H1 (cell line): ENCODE measurements around the gene PIP4K2C. TPM values are rescaled to one million over a fixed set of nuclear protein-coding genes. Genes with fewer than 3 reads are reported as not detected.

ENCODE experiments used
- CTCF ChIA-PET: fragments of 300-600 bp; sonication (Branson Sonifier 250); formaldehyde crosslinking; loops from one replicate; lab custom pipeline; 2021; ENCODE audit not compliant: partially characterized antibody; lab: Charles Lee
- POLR2A ChIA-PET: fragments of 300-600 bp; sonication (Branson Sonifier 250); formaldehyde crosslinking; loops from one replicate; lab custom pipeline; 2021; ENCODE audit warnings: inconsistent platforms; ENCODE audit not compliant: partially characterized antibody; lab: Charles Lee
- DNase-seq, 2 experiments: peaks; one replicate each; pipeline versions ENCODE4 v3.0.0 to v3.0.0-alpha.2; 2010 to 2022; ENCODE audit warnings: low spot score in 2 of 2, low read depth in 1 of 2, mixed read lengths in 1 of 2
- FAIRE-seq: peaks from 2 replicates; lab custom pipeline; 2011; peaks lifted over from hg19 to GRCh38; lab: Jason Lieb, UNC
- H2AFZ ChIP-seq: 2 replicates; pipeline ENCODE4 v1.8.1; 2012; ENCODE audit warnings: low read length, inconsistent platforms
- H2AK5ac ChIP-seq: 2 replicates; pipeline ENCODE4 v1.6.1; 2013; ENCODE audit warnings: low read depth, low read length
- H2BK120ac ChIP-seq: replicated peaks from 2 replicates; pipeline ENCODE3; 2013; ENCODE audit warnings: low read depth, low read length, inconsistent platforms
- H2BK12ac ChIP-seq: 2 replicates; pipeline ENCODE4 v1.6.1; 2013; ENCODE audit warnings: low read depth, low read length
- H2BK15ac ChIP-seq: 2 replicates; pipeline ENCODE4 v1.6.1; 2013; ENCODE audit warnings: low read length
- H2BK20ac ChIP-seq: 2 replicates; pipeline ENCODE4 v1.6.1; 2013; ENCODE audit warnings: low read length
- H2BK5ac ChIP-seq: 2 replicates; pipeline ENCODE4 v1.6.1; 2013; ENCODE audit warnings: low read depth, low read length
- H3K14ac ChIP-seq: 2 replicates; pipeline ENCODE4 v1.6.1; 2013; ENCODE audit warnings: inconsistent platforms; ENCODE audit not compliant: insufficient read length
- H3K18ac ChIP-seq: 2 replicates; pipeline ENCODE4 v1.6.1; 2013; ENCODE audit warnings: low read length; ENCODE audit errors: extremely low read depth
- H3K23ac ChIP-seq: 2 replicates; pipeline ENCODE4 v1.6.1; 2013; ENCODE audit warnings: inconsistent platforms; ENCODE audit not compliant: insufficient read length
- H3K23me2 ChIP-seq: 2 replicates; pipeline ENCODE4 v1.6.1; 2013; ENCODE audit warnings: low read depth, low read length
- H3K27ac ChIP-seq: 2 replicates; pipeline ENCODE4 v1.6.1; 2011; ENCODE audit warnings: low read depth, low read length, inconsistent platforms
- H3K27me3 ChIP-seq, 4 experiments: replicated peaks in 1 of 4; 1 replicate in 1 of 4; 2 replicates in 3 of 4; pipeline versions ENCODE4 v1.6.1 to v1.8.1; 2011 to 2013; ENCODE audit warnings: low read length in 3 of 4, mild to moderate bottlenecking in 3 of 4, inconsistent platforms in 2 of 4, mixed read lengths in 2 of 4, moderate library complexity in 1 of 4; ENCODE audit not compliant: control insufficient read depth in 3 of 4, insufficient read depth in 3 of 4; ENCODE audit errors: extremely low read depth in 1 of 4
- H3K36me3 ChIP-seq, 4 experiments: 2 replicates each; pipeline versions ENCODE4 v1.6.1 to v1.8.1; 2011 to 2013; ENCODE audit warnings: mild to moderate bottlenecking in 4 of 4, low read length in 3 of 4, moderate library complexity in 2 of 4, control low read depth in 1 of 4, inconsistent platforms in 1 of 4; ENCODE audit not compliant: insufficient read depth in 4 of 4, control insufficient read depth in 2 of 4
- H3K4ac ChIP-seq: replicated peaks from 2 replicates; pipeline ENCODE3; 2013; ENCODE audit warnings: low read length, low read depth, mixed read lengths, inconsistent platforms; ENCODE audit not compliant: insufficient read length
- H3K4me1 ChIP-seq, 4 experiments: replicated peaks in 1 of 4; 1 replicate in 1 of 4; 2 replicates in 3 of 4; pipeline versions ENCODE4 v1.6.1 to v1.8.1; 2011 to 2013; ENCODE audit warnings: low read length in 3 of 4, inconsistent platforms in 2 of 4, mixed read lengths in 1 of 4; ENCODE audit not compliant: insufficient read depth in 4 of 4, control insufficient read depth in 3 of 4
- H3K4me2 ChIP-seq, 2 experiments: 2 replicates each; pipeline versions ENCODE4 v1.6.1 to v1.8.1; 2011 to 2013; ENCODE audit warnings: low read depth in 2 of 2, low read length in 2 of 2, control low read depth in 1 of 2, inconsistent platforms in 1 of 2, mild to moderate bottlenecking in 1 of 2; ENCODE audit not compliant: insufficient read depth in 1 of 2
- H3K4me3 ChIP-seq, 4 experiments: fragments of 200-600, 300-600 bp in 1 of 4; sonication (generic), shearing (Covaris generic), sonication (Bioruptor Twin) in 1 of 4; 2 replicates each; pipeline versions ENCODE4 v1.5.1 to v1.8.1; 2011 to 2016; ENCODE audit warnings: low read length in 4 of 4, low read depth in 3 of 4, control low read depth in 2 of 4, inconsistent platforms in 2 of 4, mild to moderate bottlenecking in 2 of 4, mixed read lengths in 1 of 4, moderate library complexity in 1 of 4; ENCODE audit not compliant: insufficient read depth in 2 of 4; ENCODE audit errors: extremely low read depth in 1 of 4
- H3K56ac ChIP-seq: replicated peaks from 2 replicates; pipeline ENCODE3; 2013; ENCODE audit warnings: low read depth, mild to moderate bottlenecking, mixed read lengths, low read length, inconsistent platforms; ENCODE audit not compliant: insufficient read length
- H3K79me1 ChIP-seq: 2 replicates; pipeline ENCODE4 v1.6.1; 2013; ENCODE audit warnings: low read depth, low read length, control low read depth
- H3K79me2 ChIP-seq, 2 experiments: 2 replicates each; pipeline versions ENCODE4 v1.6.1 to v1.8.1; 2012 to 2013; ENCODE audit warnings: low read length in 2 of 2, mild to moderate bottlenecking in 2 of 2, inconsistent platforms in 1 of 2; ENCODE audit not compliant: insufficient read depth in 2 of 2, control insufficient read depth in 1 of 2
- H3K9ac ChIP-seq, 4 experiments: replicated peaks in 1 of 4; 1 replicate in 1 of 4; 2 replicates in 3 of 4; pipeline versions ENCODE4 v1.6.1 to v1.8.1; 2011 to 2013; ENCODE audit warnings: low read depth in 3 of 4, low read length in 3 of 4, control low read depth in 2 of 4, mild to moderate bottlenecking in 2 of 4, moderate library complexity in 2 of 4, inconsistent platforms in 1 of 4; ENCODE audit errors: extremely low read depth in 1 of 4
- H3K9me3 ChIP-seq, 2 experiments: 2 replicates each; pipeline versions ENCODE4 v1.6.1 to v1.8.1; 2012 to 2013; ENCODE audit warnings: mild to moderate bottlenecking in 2 of 2, moderate library complexity in 2 of 2, control low read depth in 1 of 2, inconsistent platforms in 1 of 2, low read depth in 1 of 2, low read length in 1 of 2, mixed read lengths in 1 of 2; ENCODE audit not compliant: insufficient read depth in 2 of 2
- H4K20me1 ChIP-seq, 2 experiments: replicated peaks in 1 of 2; 2 replicates each; pipeline versions ENCODE3 to v1.8.1; 2011 to 2013; ENCODE audit warnings: inconsistent platforms in 2 of 2, low read length in 2 of 2, mild to moderate bottlenecking in 1 of 2; ENCODE audit not compliant: insufficient read depth in 2 of 2, control insufficient read depth in 1 of 2
- H4K5ac ChIP-seq: 2 replicates; pipeline ENCODE4 v1.6.1; 2013; ENCODE audit warnings: low read length, low read depth, mixed read lengths, inconsistent platforms; ENCODE audit not compliant: insufficient read length
- H4K8ac ChIP-seq: 2 replicates; pipeline ENCODE4 v1.8.0; 2013; ENCODE audit warnings: mild to moderate bottlenecking, moderate library complexity, low read length, inconsistent platforms; ENCODE audit not compliant: insufficient read depth; ENCODE audit errors: extremely low read depth
- H4K91ac ChIP-seq: replicated peaks from 2 replicates; pipeline ENCODE3; 2013; ENCODE audit warnings: low read length, mixed read lengths, inconsistent platforms; ENCODE audit not compliant: insufficient read length
- PHF8 ChIP-seq: fragments of 200-600 bp; sonication (generic); conservative IDR thresholded peaks from 2 replicates; pipeline ENCODE4 v1.7.1; 2012; ENCODE audit warnings: low read depth, mild to moderate bottlenecking, inconsistent platforms, low read length, moderate library complexity
- RFX5 ChIP-seq: IDR thresholded peaks from 2 replicates; pipeline ENCODE4 v1.6.1; 2011; ENCODE audit warnings: low read depth, low read length, improper control_type of control experiment, borderline replicate concordance
- SP2 ChIP-seq: IDR thresholded peaks from 2 replicates; pipeline ENCODE4 v1.6.1; 2012; ENCODE audit warnings: mild to moderate bottlenecking, low read length, inconsistent platforms
- SP4 ChIP-seq: IDR thresholded peaks from 2 replicates; pipeline ENCODE4 v1.6.1; 2012; ENCODE audit warnings: low read length, inconsistent platforms
- SRF ChIP-seq: IDR thresholded peaks from 2 replicates; pipeline ENCODE4 v1.6.1; 2011; ENCODE audit warnings: mild to moderate bottlenecking, low read depth, low read length, moderate library complexity
- WGBS, 2 experiments: shearing (Covaris generic) in 1 of 2; methylation state at CpG; one replicate each; pipeline versions ENCODE4 v1.1.6 to v1.1.7; 2013 to 2015; ENCODE audit warnings: low lambda C conversion rate in 2 of 2, mixed read lengths in 2 of 2, inconsistent platforms in 1 of 2, low coverage in 1 of 2, missing lambda C conversion rate in 1 of 2; ENCODE audit not compliant: insufficient replicate concordance in 2 of 2, insufficient coverage in 1 of 2, insufficient read length in 1 of 2; ENCODE audit errors: extremely low coverage in 1 of 2, missing lambda C conversion rate in 1 of 2; 5-methylcytosine and 5-hydroxymethylcytosine counted together
- polyA plus RNA-seq, 7 experiments: library from polyadenylated mRNA; depleted of rRNA in 3 of 7; stranded (reverse) in 5 of 7; unstranded in 2 of 7; fragments of >200 nt in 5 of 7; fragments of 200-250 nt in 2 of 7; gene quantifications; 1 replicate in 5 of 7; 2 replicates in 1 of 7; 4 replicates in 1 of 7; pipeline versions ENCODE4 v1.2.1 to v1.2.3, GENCODE V29; 2011 to 2013; ENCODE audit warnings: missing spikeins in 2 of 7, mixed read lengths in 2 of 7
- total RNA-seq: library from RNA; stranded (reverse); fragmentation: NEBNext Ultra II Directional; extraction: Animal tissue kit (Norgen Biotek cat#: 25700); gene quantifications from 2 replicates; pipeline ENCODE4 v1.2.1, GENCODE V29; 2021

The PIP4K2C gene
- total and polyA plus RNA-seq, 2 of the 8 experiments (the other 6 are each of a cell fraction or from before 2014, with no cell fraction given) = 25.0 to 27.1 TPM

- Histone ChIP-seq H2AFZ (no peak overlapping the region), H3K4me2 (no peak overlapping the region), H2BK120ac (no peak overlapping the region), H3K4me1 (no peaks in the 10 kb centered on the region), H4K20me1 (peaks cover 4 to 6% of the 10 kb centered on the region in 2 experiments), H3K14ac (no peak overlapping the region), H2AK5ac (no peak overlapping the region), H3K36me3 (peaks cover 11 to 51% (median 25%) of the 10 kb centered on the region in 4 experiments), H3K9me3 (no peaks in the 10 kb centered on the region), H3K23me2 (no peaks in the 10 kb centered on the region), H3K18ac (no peak overlapping the region), H3K79me2 (no peaks in the 10 kb centered on the region), H3K9ac (no peak overlapping the region), H3K79me1 (no peaks in the 10 kb centered on the region), H3K4ac (no peak overlapping the region), H3K56ac (no peak overlapping the region), H4K5ac (no peak overlapping the region), H2BK12ac (no peak overlapping the region), H2BK5ac (no peak overlapping the region), H3K27ac (no peak overlapping the region), H2BK20ac (no peak overlapping the region), H2BK15ac (no peak overlapping the region), H3K27me3 (no peaks in the 10 kb centered on the region), H4K8ac (no peak overlapping the region), H3K23ac (no peak overlapping the region), H3K4me3 (no peak overlapping the region), H4K91ac (no peak overlapping the region)
- ChIA-PET CTCF (interaction anchor here (0.6 to 7.8 kb wide), 18 partner anchors 11 to 160 kb away, joined by 3 to 201 read pairs (median 9); partner anchors contain the start of genes ARHGAP9, ARHGEF25, B4GALNT1 and OS9), POLR2A (interaction anchor here (0.8 to 2.1 kb wide), 3 partner anchors 18 to 65 kb away, joined by 3 to 6 read pairs (median 3); no protein-coding TSS in a partner anchor)
- FAIRE-seq (no peak), DNase-seq (no peak)
- TF ChIP-seq SP4 (no peak), SP2 (no peak), SRF (no peak), PHF8 (no peak), RFX5 (no peak)
- WGBS, 2 experiments = 73% methylated on average over 1 of the region's 1 CpG; no CpG with 5 or more reads in 1 of the 2 experiments
Measured at GRCh38 chr12:57581802-57582201, 9.2 kb upstream of the PIP4K2C start.
